D721Med (cell line): Measurements from ENCODE around the gene TBX21.
"Not testable (repeated sequence)": the region's sequence is repeated elsewhere in the genome, so short reads cannot be mapped to it uniquely, and the experiment has no call there.

ENCODE experiments used
- DNase-seq: peaks from one replicate; pipeline ENCODE4 v3.0.0; 2011; ENCODE audit warnings: low spot score; ENCODE audit not compliant: insufficient read length
- FAIRE-seq: peaks from 2 replicates; lab custom pipeline; 2011; peaks lifted over from hg19 to GRCh38; lab: Jason Lieb, UNC
- CTCF ChIP-seq: IDR thresholded peaks from 2 replicates; pipeline ENCODE4 v1.5.1; 2012; ENCODE audit warnings: mild to moderate bottlenecking, control low read depth; ENCODE audit not compliant: insufficient read depth; ENCODE audit errors: missing control alignments

The TBX21 gene

GRCh38 chr17:47763913-47764582, 31.0 kb downstream of the TBX21 start:
- no peak for DNase-seq
- TF ChIP-seq CTCF = no peak
- FAIRE-seq = no peak

- not testable (repeated sequence) for FAIRE-seq, DNase-seq
Measured at GRCh38 chr17:47773649-47774048, 40.6 kb downstream of the TBX21 start.

- FAIRE-seq = no peak
- TF ChIP-seq CTCF = no peak
- DNase-seq = no peak
Measured at GRCh38 chr17:47774331-47774730, 41.3 kb downstream of the TBX21 start.

GRCh38 chr17:47774987-47775580, 42.0 kb downstream of the TBX21 start:
- no peak for DNase-seq
- no peak for FAIRE-seq
- TF ChIP-seq CTCF = no peak

- DNase-seq (peak; percentile 31), FAIRE-seq (peak; percentile 55)
Measured at GRCh38 chr17:47776330-47777197, 43.5 kb downstream of the TBX21 start.

GRCh38 chr17:47778184-47778635, 45.2 kb downstream of the TBX21 start:
- FAIRE-seq (no peak), DNase-seq (no peak)
- no peak for TF ChIP-seq CTCF

More at GRCh38 chr17:47776330-47777197, 43.5 kb downstream of the TBX21 start:
- TF ChIP-seq CTCF = peak; percentile 66

GRCh38 chr17:47781397-47781796, 48.4 kb downstream of the TBX21 start:
- DNase-seq (no peak), FAIRE-seq (no peak)
- TF ChIP-seq CTCF = no peak
